NT2/D1 (cell line): Measurements from ENCODE around the gene TSR1.

ENCODE experiments used
- SUZ12 ChIP-seq: IDR thresholded peaks from 2 replicates; pipeline ENCODE4 v1.6.1; 2011; ENCODE audit not compliant: insufficient read length, insufficient read depth; ENCODE audit errors: extremely low read depth
- YY1 ChIP-seq: IDR thresholded peaks from 2 replicates; pipeline ENCODE4 v1.6.1; 2011; ENCODE audit not compliant: insufficient read length, insufficient read depth
- ZNF274 ChIP-seq: IDR thresholded peaks from 2 replicates; pipeline ENCODE4 v1.6.1; 2011; ENCODE audit warnings: mild to moderate bottlenecking, low read depth, low read length

DNA sequence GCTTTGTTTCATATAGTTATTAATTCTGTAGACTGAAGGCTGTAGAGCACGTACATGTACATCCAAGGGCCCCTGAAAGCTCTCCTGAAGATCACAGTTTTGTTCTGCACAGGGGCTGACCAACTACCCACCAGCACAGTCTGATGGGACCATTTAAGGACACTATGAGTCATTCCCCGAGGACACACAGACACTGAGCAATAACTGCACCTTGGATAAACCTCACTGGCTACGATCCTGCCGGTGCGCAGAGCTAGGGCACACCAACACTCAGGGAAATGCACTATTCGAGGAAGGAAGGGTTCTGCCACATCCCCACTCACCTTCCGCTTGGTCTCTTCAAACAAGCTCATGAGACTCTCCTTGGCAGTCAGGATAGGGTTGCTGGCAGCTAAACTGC is 53.0 kb downstream of the TSR1 start:
- TF ChIP-seq ZNF274 (no peak), YY1 (no peak), SUZ12 (no peak)
